ENCODE results near the gene CEP20. TPM values are rescaled to one million over a fixed set of nuclear protein-coding genes. Genes with fewer than 3 reads are reported as not detected.
"Not testable (repeated sequence)": the region's sequence is repeated elsewhere in the genome, so short reads cannot be mapped to it uniquely, and the experiment has no call there.

The CEP20 gene
- total RNA-seq, result 28.1 TPM
- long read RNA-seq, transcript FOPNL-201 (5 exons, 2,275 nt), result major isoform, 49 of 69 reads
- long read RNA-seq, partial matches to known transcripts, result 1 of 69 reads
- long read RNA-seq, other reads (novel, unspliced or antisense), result 8 of 69 reads

DNA sequence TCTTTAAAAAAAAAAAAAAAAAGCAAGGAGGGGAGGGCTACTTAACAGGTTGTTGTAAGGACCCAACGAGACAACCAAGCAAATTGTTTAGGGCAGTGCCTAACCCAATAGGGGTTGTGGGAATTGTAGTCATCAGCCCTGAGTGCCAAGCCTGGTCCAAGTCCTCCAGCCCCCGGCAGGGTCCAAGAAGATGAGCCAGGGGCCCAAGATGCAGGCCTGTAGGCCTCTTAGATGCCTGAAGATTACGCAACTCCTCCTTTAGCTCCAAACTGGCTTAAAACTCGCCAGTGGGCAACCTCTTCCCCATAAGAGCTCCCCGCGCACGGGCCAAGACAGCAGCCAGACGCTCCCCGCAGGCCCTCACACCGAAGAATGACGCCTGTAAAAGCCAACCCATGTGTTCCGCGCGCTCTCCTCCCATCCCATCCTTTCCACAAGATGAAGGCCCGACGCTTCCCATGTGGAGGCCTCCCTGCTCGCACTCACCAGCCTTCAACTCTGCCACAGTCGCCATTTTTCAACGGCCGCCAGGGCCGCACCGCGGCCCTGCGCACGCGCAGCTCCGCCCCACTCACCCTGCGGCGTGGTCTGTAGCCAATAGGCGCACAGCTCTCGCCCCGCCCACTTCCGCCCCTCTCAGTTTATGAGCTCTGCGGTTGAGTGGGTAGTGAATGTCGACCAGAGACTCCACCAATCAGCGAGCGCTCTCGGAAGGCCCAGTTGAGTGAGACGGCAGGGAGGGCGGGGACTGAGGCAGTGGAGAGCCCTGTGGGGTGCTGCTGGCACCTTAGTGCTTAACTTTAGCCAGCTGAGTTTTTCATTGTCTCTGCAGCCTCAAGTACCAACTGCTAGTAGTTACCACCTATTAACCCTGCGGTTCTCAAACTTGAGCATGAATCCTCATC, at the start of gene CEP20:
TSS of gene CEP20 (minus strand) at position 532 of the 905 bp plus-strand sequence. CDS start at position 514, 18 bp downstream.
- DNase-seq (ENCODE audit: low spot score), result peak; percentile 99
- intact Hi-C loops (cut with DNase I), result loop anchor here (5.0 kb wide), 1 partner anchor 59 kb away; the partner anchor contains the start of gene ABCC1

- DNase-seq (ENCODE audit: low spot score); intact Hi-C loops (cut with DNase I): not testable (repeated sequence)
Observed at GRCh38 chr16:15936809-15937208, 48.4 kb upstream of the CEP20 start.

DNA sequence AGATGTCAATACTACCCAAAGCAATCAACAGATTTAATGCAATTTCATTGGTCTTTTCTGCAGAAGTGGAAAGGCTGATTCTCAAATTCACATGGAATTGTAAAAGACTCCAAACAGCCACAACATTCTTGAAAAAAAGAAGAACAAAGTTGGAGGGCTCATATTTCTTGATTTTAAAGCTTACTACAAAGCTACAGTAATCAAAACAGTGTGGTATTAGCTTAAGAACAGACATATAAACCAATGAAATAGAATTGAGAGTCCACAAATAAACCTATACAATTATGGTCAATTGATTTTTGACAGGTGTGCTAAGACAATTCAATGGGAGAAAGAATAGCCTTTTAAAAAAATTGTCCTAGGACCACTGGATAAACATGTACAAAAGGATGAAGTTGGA, 46.6 kb upstream of the CEP20 start:
- no peak for DNase-seq (ENCODE audit: low spot score)
- intact Hi-C loops (cut with DNase I), result no loop called here

- intact Hi-C loops (cut with DNase I), result no loop called here
- no peak for DNase-seq (ENCODE audit: low spot score)
Observed at GRCh38 chr16:15933781-15934180, 45.4 kb upstream of the CEP20 start.

DNA sequence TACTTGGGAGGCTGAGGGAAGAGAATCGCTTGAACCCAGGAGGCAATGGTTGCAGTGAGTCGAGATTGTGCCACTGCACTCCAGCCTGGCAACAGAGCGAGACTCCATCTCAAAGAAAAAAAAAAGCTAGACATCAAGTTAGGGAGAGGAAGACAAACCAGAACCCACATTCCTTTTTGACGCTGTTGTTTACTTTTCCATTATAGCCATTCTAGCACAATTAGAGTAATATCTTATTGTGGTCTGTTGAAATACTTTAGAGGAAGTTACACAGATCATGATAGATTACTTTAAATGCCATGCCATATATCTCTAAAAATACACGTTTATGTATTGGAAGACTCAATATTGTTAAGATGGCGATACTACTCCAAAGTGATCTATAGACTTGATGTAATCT, 44.5 kb upstream of the CEP20 start:
- DNase-seq (ENCODE audit: low spot score), result no peak
- intact Hi-C loops (cut with DNase I), result no loop called here

- intact Hi-C loops (cut with DNase I), result no loop called here
- no peak for DNase-seq (ENCODE audit: low spot score)
Observed at GRCh38 chr16:15928261-15929104, 40.1 kb upstream of the CEP20 start.

GRCh38 chr16:15925631-15926030, 37.2 kb upstream of the CEP20 start:
- intact Hi-C loops (cut with DNase I), result no loop called here
- no peak for DNase-seq (ENCODE audit: low spot score)

DNA sequence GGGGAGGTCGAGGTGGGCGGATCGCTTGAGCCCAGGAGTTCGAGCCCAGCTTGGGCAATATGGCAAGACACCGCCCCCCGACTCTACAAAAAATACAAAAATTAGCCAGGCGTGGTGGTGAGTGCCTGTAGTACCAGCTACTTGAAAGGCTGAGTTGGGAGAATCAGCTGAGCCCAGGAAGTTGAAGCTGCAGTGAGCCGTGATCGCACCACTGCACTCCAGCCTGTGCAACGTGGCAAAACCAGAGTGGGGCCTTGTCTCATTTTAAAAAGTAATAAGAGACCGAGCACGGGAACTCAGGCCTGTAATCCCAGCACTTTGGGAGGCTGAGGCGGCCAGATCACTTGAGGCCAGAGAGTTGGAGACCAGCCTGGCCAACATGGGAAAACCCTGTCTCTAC, 36.6 kb upstream of the CEP20 start:
- intact Hi-C loops (cut with DNase I), result no loop called here
- DNase-seq (ENCODE audit: low spot score), result no peak

- no peak for DNase-seq (ENCODE audit: low spot score)
- intact Hi-C loops (cut with DNase I), result no loop called here
Observed at GRCh38 chr16:15919331-15919730, 30.9 kb upstream of the CEP20 start.

- DNase-seq (ENCODE audit: low spot score); intact Hi-C loops (cut with DNase I): not testable (repeated sequence)
Observed at GRCh38 chr16:15918314-15918713, 29.9 kb upstream of the CEP20 start.

DNA sequence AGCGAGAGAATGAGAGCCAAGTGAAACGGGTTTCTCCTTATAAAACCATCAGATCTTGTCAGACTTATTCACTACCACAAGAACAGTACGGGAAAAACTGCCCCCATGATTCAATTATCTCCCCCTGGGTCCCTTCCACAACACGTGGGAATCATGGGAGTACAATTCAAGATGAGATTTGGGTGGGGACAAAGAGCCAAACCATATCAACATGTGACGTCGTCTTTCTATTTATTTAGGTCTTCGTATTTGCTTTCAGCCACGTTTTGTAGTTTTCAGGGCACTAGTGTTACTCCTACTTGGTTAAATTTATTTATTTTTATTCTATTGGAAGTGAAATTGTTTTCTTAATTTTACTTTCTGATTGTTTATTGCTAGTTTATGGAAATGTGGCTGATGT, 27.9 kb upstream of the CEP20 start:
- intact Hi-C loops (cut with DNase I), result no loop called here
- no peak for DNase-seq (ENCODE audit: low spot score)

DNA sequence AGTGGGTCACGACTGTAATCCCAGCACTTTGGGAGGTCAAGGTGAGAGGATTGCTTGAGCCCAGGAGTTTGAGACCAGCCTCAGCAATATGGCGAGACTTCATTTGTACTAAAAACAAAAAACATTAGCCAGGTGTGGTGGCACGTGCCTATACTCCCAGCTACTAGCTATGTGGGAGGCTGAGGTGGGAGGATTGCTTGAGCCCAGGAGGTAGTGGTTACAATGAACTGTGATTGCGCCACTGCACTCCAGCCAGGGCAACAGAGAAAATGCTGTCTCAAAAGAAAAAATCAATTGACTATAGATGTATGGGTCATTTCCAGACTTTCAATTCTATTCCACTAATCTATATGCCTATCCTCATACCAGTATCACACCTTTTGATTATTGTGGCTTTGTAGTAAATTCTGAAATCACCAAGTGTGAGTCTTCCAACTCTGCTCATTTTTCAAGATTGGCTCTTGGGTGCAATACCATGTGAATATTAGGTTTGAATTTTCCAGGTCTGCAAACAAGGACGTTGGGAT, 27.2 kb upstream of the CEP20 start:
- intact Hi-C loops (cut with DNase I), result no loop called here
- DNase-seq (ENCODE audit: low spot score), result no peak

DNA sequence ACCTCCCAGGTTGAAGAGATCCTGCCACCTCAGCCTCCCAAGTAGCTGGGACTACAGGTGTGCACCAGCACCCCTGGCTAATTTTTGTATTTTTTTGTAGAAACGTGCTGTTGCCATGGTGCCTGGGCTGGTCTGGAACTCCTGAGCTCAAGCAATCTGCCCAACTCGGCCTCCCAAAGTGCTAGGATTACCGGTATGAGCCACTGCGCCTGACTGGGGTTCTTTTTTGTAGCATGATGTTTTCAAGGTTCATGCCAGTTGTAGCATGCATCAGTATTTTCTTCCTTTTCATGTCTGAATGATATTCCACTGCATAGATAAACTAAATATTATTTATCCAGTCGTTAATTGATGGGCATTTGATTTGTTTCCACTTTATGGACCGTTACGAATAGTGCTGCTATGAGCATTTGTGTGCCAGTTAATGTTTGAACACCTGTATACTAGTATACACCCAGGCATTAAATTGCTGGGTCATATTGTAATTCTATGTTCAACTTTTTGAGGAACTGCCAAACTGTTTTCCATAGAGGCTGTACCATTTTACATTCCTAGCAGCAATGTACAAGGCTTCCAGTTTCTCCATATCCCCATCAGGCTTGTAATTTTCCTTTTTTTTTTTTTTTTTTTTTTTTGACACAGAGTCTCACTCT, 24.8 kb upstream of the CEP20 start:
- DNase-seq (ENCODE audit: low spot score), result no peak
- intact Hi-C loops (cut with DNase I), result no loop called here

- intact Hi-C loops (cut with DNase I), result no loop called here
- no peak for DNase-seq (ENCODE audit: low spot score)
Observed at GRCh38 chr16:15911198-15911597, 22.8 kb upstream of the CEP20 start.

GRCh38 chr16:15907863-15908478, 19.6 kb upstream of the CEP20 start:
- intact Hi-C loops (cut with DNase I), result no loop called here
- no peak for DNase-seq (ENCODE audit: low spot score)

GRCh38 chr16:15906439-15906838, 18.0 kb upstream of the CEP20 start:
- DNase-seq (ENCODE audit: low spot score), result no peak
- intact Hi-C loops (cut with DNase I), result no loop called here

- no peak for DNase-seq (ENCODE audit: low spot score)
- intact Hi-C loops (cut with DNase I), result no loop called here
Observed at GRCh38 chr16:15903960-15904359, 15.6 kb upstream of the CEP20 start.

GRCh38 chr16:15900901-15901500, 12.6 kb upstream of the CEP20 start:
- intact Hi-C loops (cut with DNase I), result no loop called here

DNA sequence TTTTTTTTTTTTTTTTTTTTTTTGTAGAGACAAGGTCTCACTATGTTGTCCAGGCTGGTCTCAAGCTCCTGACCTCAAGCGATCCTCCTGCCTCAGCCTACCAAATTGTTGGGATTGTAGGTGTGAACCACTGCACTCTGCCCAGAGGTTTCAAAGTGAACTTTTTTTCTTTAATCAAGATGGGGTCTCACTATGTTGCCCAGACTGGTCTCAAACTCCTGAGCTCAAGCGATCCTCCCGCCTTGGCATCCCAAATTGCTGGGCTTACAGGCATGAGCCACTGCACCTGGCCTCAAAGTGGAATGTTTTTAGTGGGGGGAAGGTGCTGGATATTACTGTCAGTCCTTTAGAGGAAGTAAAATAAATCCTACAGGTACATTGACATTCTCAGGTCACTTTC, 12.0 kb upstream of the CEP20 start:
- no peak for DNase-seq (ENCODE audit: low spot score)
- intact Hi-C loops (cut with DNase I), result no loop called here

More at GRCh38 chr16:15900901-15901500, 12.6 kb upstream of the CEP20 start:
- no peak for DNase-seq (ENCODE audit: low spot score)

Measured in cardiac septum (tissue), 1 donor.